ENCODE data around the gene CFAP46.
"Not testable (repeated sequence)": the region's sequence is repeated elsewhere in the genome, so short reads cannot be mapped to it uniquely, and the experiment has no call there.

DNA sequence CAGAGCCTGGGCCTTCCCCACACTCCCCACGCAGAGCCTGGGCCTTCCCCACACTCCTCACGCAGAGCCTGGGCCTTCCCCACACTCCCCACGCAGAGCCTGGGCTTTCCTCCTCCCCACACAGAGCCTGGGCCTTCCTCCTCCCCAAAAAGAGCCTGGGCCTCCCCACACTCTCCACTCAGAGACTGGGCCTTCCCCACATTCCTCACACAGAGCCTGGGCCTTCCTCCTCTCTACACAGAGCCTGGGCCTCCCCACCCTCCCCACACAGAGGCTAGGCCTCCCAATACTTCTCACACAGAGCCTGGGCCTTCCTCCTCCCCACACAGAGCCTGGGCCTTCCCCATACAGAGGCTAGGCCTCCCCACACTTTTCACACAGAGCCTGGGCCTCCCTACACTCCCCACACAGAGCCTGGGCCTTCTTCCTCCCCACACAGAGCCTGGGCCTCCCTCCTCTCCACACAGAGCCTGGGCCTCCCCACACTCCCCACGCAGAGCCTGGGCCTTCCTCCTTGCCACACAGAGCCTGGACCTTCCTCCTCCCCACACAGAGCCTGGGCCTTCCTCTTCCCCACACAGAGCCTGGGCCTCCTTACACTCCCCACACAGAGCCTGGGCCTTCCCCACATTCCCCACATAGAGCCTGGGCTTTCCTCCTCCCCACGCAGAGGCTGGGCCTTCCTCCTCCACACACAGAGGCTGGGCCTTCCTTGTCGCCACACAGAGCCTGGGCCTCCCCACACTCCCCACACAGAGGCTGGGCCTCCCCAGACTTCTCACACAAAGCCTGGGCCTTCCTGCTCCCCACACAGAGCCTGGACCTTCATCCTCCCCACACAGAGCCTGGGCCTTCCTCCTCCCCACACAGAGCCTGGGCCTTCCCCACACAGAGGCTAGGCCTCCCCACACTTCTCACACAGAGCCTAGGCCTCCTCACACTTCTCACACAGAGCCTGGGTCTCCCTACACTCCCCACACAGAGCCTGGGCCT lies 10.8 kb downstream of the CFAP46 start:
- TF ChIP-seq, protein P1, sequence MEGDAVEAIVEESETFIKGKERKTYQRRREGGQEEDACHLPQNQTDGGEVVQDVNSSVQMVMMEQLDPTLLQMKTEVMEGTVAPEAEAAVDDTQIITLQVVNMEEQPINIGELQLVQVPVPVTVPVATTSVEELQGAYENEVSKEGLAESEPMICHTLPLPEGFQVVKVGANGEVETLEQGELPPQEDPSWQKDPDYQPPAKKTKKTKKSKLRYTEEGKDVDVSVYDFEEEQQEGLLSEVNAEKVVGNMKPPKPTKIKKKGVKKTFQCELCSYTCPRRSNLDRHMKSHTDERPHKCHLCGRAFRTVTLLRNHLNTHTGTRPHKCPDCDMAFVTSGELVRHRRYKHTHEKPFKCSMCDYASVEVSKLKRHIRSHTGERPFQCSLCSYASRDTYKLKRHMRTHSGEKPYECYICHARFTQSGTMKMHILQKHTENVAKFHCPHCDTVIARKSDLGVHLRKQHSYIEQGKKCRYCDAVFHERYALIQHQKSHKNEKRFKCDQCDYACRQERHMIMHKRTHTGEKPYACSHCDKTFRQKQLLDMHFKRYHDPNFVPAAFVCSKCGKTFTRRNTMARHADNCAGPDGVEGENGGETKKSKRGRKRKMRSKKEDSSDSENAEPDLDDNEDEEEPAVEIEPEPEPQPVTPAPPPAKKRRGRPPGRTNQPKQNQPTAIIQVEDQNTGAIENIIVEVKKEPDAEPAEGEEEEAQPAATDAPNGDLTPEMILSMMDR (conservative IDR thresholded peaks at IDR 0.05; ENCODE audit: low read length) = not testable (repeated sequence)
- TF ChIP-seq EZH2phosphoT487 (IDR thresholded peaks at IDR 0.05; ENCODE audit: borderline replicate concordance) = not testable (repeated sequence)
